ENCODE data around the gene HMGN3.

HMGN3 gene

DNA sequence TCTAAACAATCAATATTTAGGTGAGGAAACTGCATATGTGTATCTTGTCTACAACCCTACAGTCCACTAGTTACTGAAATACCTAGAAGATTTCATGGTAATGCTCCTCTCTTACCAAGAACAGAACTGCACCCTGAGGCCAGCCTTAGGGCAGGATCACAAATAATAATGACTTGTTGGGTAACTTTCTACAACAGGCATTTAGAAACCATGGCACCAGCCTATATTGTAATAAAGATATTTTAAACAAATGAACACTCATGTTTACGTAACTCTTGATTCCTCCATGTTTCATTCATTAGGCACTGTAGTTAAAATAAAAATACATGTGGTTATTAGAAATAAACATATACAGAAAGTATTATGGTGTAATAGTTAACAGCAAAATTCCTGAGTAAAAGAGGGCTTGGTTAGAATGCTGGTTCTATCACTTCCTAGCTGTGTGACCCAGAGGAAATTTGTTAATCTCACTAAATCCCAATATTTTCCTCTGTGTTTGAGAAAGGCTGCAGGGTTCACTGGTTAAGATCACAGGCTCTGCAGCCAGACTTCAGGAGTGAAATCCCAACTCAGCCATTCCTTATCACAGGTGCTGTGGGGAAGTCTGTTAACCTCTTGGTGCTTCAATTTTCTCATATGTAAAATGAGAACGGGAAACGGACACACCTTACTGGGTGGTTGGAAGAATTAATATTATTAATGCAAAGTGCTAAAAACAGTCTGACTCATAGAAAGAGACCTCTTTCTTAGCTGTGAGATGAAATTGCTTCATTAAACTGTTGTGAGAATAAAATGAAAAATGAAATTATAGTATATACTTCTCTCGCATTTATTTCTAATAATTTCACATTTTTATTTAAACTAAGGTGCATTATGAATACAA is 8.5 kb downstream of the HMGN3 start:
- peaks cover 91% of the 10 kb centered on the region for H3K79me2 ChIP-seq (ENCODE audit: insufficient read depth, low read length)
- no peak overlapping the region for H3K4me2 ChIP-seq (ENCODE audit: low read depth, low read length, poor library complexity, severe bottlenecking)
- no peak overlapping the region for H3K27ac ChIP-seq (ENCODE audit: low read depth, low read length)

DNA sequence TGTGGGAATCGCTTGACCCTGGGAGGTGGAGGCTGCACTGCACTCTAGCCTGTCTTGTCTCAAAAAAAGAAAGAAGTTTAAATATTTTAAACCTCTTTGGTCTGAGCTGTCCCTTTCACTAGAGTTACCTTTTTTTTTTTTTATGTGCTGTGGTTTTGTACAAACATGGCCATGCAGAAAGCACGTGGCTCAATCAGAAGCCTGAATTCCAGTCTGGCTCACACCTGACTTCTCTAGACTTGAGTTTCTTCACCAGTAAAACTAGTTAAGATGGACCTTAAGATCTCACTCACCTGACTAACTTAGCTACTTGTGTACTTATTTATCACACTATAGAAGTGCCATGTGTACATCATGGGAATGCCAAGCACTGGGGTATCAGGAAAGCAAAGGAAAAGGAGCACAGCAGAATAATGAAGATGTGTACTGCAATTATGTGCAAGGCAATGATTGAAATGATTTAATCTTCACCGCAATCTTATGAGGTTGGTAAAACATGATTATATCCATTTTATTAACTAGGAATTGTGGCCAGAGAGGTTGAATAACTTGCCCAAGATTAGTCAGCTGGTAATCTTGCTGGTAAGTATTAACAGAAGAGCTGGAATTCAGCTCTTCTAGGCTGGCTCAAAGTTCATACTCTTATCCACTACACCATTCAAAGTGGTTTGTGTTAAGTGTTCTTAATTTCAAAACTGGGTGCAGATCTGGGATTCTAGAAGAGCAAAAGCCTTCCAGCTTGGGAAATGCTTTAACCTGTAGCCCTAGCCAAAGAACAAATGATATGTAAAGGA is 10.7 kb downstream of the HMGN3 start:
- no peaks in the 10 kb centered on the region for H3K9me3 ChIP-seq (ENCODE audit: insufficient read depth, low read length)

More for the DNA sequence above, 8.5 kb downstream of the HMGN3 start:
- H3K9me2 ChIP-seq (replicated peaks; ENCODE audit: insufficient read depth, low read length): no peaks in the 10 kb centered on the region
- no peak overlapping the region for H3K9ac ChIP-seq (ENCODE audit: low read length)
- TF ChIP-seq CTCF (IDR thresholded peaks at IDR 0.05; ENCODE audit: insufficient read depth, low read length, poor library complexity, severe bottlenecking) (no peak), EZH2phosphoT487 (conservative IDR thresholded peaks at IDR 0.05; ENCODE audit: low read length) (no peak)
- no peak overlapping the region for H2AFZ ChIP-seq (ENCODE audit: low read depth, low read length, severe bottlenecking)
- no peaks in the 10 kb centered on the region for H3K9me3 ChIP-seq (ENCODE audit: insufficient read depth, low read length)
- H3F3A ChIP-seq (ENCODE audit: insufficient read depth): no peaks in the 10 kb centered on the region; the same call in 1 of the 2 replicates
- 0 out of 2 replicates have a peak, but pooled peaks cover 6% of the 10 kb centered on the region for H4K20me1 ChIP-seq (ENCODE audit: low read depth, low read length)
- no peak overlapping the region for H3K4me3 ChIP-seq (ENCODE audit: insufficient read depth, low read length, poor library complexity, severe bottlenecking)
- no peaks in the 10 kb centered on the region for H3K27me3 ChIP-seq (ENCODE audit: low read length)
- peaks cover 4% of the 10 kb centered on the region; the same call in 1 of the 2 replicates for H3K36me3 ChIP-seq (ENCODE audit: low read length)

GRCh38 chr6:79215213-79215824 is 19.2 kb downstream of the HMGN3 start:
- Histone ChIP-seq H4K20me1 (ENCODE audit: low read depth, low read length) (0 out of 2 replicates have a peak, but pooled peaks cover 2% of the 10 kb centered on the region), H3K36me3 (ENCODE audit: low read length) (no peaks in the 10 kb centered on the region; the same call in 1 of the 2 replicates), H3K9ac (ENCODE audit: low read length) (no peak overlapping the region), H2AFZ (ENCODE audit: low read depth, low read length, severe bottlenecking) (no peak overlapping the region), H3K4me3 (ENCODE audit: insufficient read depth, low read length, poor library complexity, severe bottlenecking) (no peak overlapping the region), H3K9me3 (ENCODE audit: insufficient read depth, low read length) (no peaks in the 10 kb centered on the region), H3K9me2 (replicated peaks; ENCODE audit: insufficient read depth, low read length) (no peaks in the 10 kb centered on the region), H3K27me3 (ENCODE audit: low read length) (no peaks in the 10 kb centered on the region), H3K27ac (ENCODE audit: low read depth, low read length) (no peak overlapping the region), H3F3A (ENCODE audit: insufficient read depth) (no peaks in the 10 kb centered on the region), H3K4me2 (ENCODE audit: low read depth, low read length, poor library complexity, severe bottlenecking) (no peak overlapping the region), H3K79me2 (ENCODE audit: insufficient read depth, low read length) (peaks cover 50% of the 10 kb centered on the region)
- TF ChIP-seq EZH2phosphoT487 (conservative IDR thresholded peaks at IDR 0.05; ENCODE audit: low read length): no peak
- no peak for TF ChIP-seq CTCF (IDR thresholded peaks at IDR 0.05; ENCODE audit: insufficient read depth, low read length, poor library complexity, severe bottlenecking)

More for the DNA sequence above, 10.7 kb downstream of the HMGN3 start:
- Histone ChIP-seq H3K9ac (ENCODE audit: low read length) (no peak overlapping the region), H3K27ac (ENCODE audit: low read depth, low read length) (no peak overlapping the region), H4K20me1 (ENCODE audit: low read depth, low read length) (0 out of 2 replicates have a peak, but pooled peaks cover 9% of the 10 kb centered on the region), H3F3A (ENCODE audit: insufficient read depth) (no peaks in the 10 kb centered on the region), H3K36me3 (ENCODE audit: low read length) (no peaks in the 10 kb centered on the region), H2AFZ (ENCODE audit: low read depth, low read length, severe bottlenecking) (no peak overlapping the region), H3K4me3 (ENCODE audit: insufficient read depth, low read length, poor library complexity, severe bottlenecking) (no peak overlapping the region), H3K9me2 (replicated peaks; ENCODE audit: insufficient read depth, low read length) (no peaks in the 10 kb centered on the region), H3K79me2 (ENCODE audit: insufficient read depth, low read length) (peaks cover 86% of the 10 kb centered on the region), H3K4me2 (ENCODE audit: low read depth, low read length, poor library complexity, severe bottlenecking) (no peak overlapping the region), H3K27me3 (ENCODE audit: low read length) (no peaks in the 10 kb centered on the region)
- TF ChIP-seq EZH2phosphoT487 (conservative IDR thresholded peaks at IDR 0.05; ENCODE audit: low read length) (no peak), CTCF (IDR thresholded peaks at IDR 0.05; ENCODE audit: insufficient read depth, low read length, poor library complexity, severe bottlenecking) (no peak)
